CD4-positive, alpha-beta memory T cell (primary cell): ENCODE results near the gene SMIM1. TPM values are rescaled to one million over a fixed set of nuclear protein-coding genes. Genes with fewer than 3 reads are reported as not detected.

ENCODE experiments used
- CTCF ChIA-PET: fragments of 350-600 bp; sonication (Branson Sonifier 250); formaldehyde crosslinking; loops from one replicate; lab custom pipeline; 2021; ENCODE audit warnings: inconsistent platforms; ENCODE audit not compliant: partially characterized antibody; lab: Charles Lee
- POLR2A ChIA-PET: fragments of 350-600 bp; sonication (Branson Sonifier 250); formaldehyde crosslinking; loops from one replicate; lab custom pipeline; 2021; ENCODE audit not compliant: partially characterized antibody; lab: Charles Lee
- DNase-seq, 5 donors: peaks; one replicate each; pipeline versions ENCODE4 v3.0.0 to v3.0.0-alpha.2; 2020 to 2022; ENCODE audit warnings: mixed read lengths in 1 of 5
- H3K27ac ChIP-seq: one replicate; pipeline ENCODE4 v1.7.0; 2013; ENCODE audit warnings: low read depth, low read length
- H3K27me3 ChIP-seq: 2 replicates; pipeline ENCODE4 v1.7.0; 2013; ENCODE audit warnings: mild to moderate bottlenecking, low read length, moderate library complexity; ENCODE audit not compliant: insufficient read depth
- H3K36me3 ChIP-seq: 2 replicates; pipeline ENCODE4 v1.7.0; 2013; ENCODE audit warnings: mild to moderate bottlenecking, low read length, moderate library complexity; ENCODE audit not compliant: insufficient read depth
- H3K4me1 ChIP-seq: 2 replicates; pipeline ENCODE4 v1.7.0; 2013; ENCODE audit warnings: mild to moderate bottlenecking, low read length, moderate library complexity; ENCODE audit not compliant: insufficient read depth
- H3K4me3 ChIP-seq, 2 donors: one replicate each; pipeline ENCODE4 v1.7.0; 2013; ENCODE audit warnings: low read length in 2 of 2, mild to moderate bottlenecking in 1 of 2
- H3K9me3 ChIP-seq, 2 donors: one replicate each; pipeline ENCODE4 v1.7.0; 2013; ENCODE audit warnings: low read length in 2 of 2, control low read depth in 1 of 2; ENCODE audit not compliant: control insufficient read depth in 1 of 2
- H3K27ac Mint-ChIP-seq, 7 donors: one replicate each; pipeline ENCODE4 v1.8.0; 2020 to 2021; ENCODE audit warnings: mixed read lengths in 7 of 7, mild to moderate bottlenecking in 6 of 7, inconsistent platforms in 3 of 7, moderate library complexity in 3 of 7
- H3K27me3 Mint-ChIP-seq, 2 donors: one replicate each; pipeline ENCODE4 v1.8.0; 2020 to 2021; ENCODE audit warnings: mixed read lengths in 2 of 2
- H3K36me3 Mint-ChIP-seq, 2 donors: one replicate each; pipeline ENCODE4 v1.8.0; 2020 to 2021; ENCODE audit warnings: mixed read lengths in 2 of 2, inconsistent platforms in 1 of 2, mild to moderate bottlenecking in 1 of 2
- H3K4me1 Mint-ChIP-seq, 4 donors: one replicate each; pipeline ENCODE4 v1.8.0; 2020 to 2021; ENCODE audit warnings: mixed read lengths in 4 of 4, mild to moderate bottlenecking in 1 of 4
- H3K4me3 Mint-ChIP-seq, 8 donors: one replicate each; pipeline ENCODE4 v1.8.0; 2020 to 2021; ENCODE audit warnings: mixed read lengths in 8 of 8, mild to moderate bottlenecking in 7 of 8, moderate library complexity in 6 of 8, inconsistent platforms in 3 of 8
- H3K9me3 Mint-ChIP-seq, 8 donors: one replicate each; pipeline ENCODE4 v1.8.0; 2020 to 2021; ENCODE audit warnings: mixed read lengths in 8 of 8, mild to moderate bottlenecking in 5 of 8, inconsistent platforms in 3 of 8, moderate library complexity in 1 of 8
- intact Hi-C: fragments of 100-400 bp; cut with micrococcal nuclease; formaldehyde crosslinking; loops from one replicate; pipeline ENCODE4 v1.15.1; 2023
- polyA plus RNA-seq, 2 donors: library from polyadenylated mRNA; unstranded; fragments of 300-500 nt; fragmentation: Illumina TruSeq; gene quantifications; one replicate each; pipeline ENCODE4 v1.2.3, GENCODE V29; 2021
- total RNA-seq, 2 experiments: library from RNA; stranded (reverse); gene quantifications; one replicate each; pipeline ENCODE4 v1.2.3, GENCODE V29; 2021

Gene SMIM1
- total and polyA plus RNA-seq, 4 experiments from 2014 or later = 0.52 to 4.7 (median 2.3) TPM

DNA sequence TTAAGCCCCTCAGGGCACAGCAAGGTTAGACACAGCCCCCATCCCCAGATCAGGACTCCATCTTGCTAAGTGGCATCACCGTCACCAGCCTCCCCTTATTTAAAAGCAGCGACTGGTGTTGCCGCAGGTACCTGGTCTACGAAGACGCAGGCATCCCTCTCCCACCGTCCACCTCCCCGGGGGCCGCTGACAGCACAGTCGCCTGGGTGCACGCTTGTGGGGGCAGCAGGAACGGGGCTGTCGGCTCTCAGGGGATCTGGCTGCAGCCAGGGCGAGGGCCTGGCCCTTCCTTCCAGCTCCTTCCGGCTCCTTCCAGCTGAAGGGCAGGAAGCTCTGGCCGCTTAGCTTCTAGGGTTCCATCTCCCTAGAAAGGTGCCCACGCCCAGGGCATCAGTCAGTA lies 37.9 kb upstream of the SMIM1 start:
- intact Hi-C loops = no loop called here
- DNase-seq = no peak
- Histone ChIP-seq H3K4me3 (no peak overlapping the region), H3K9me3 (no peaks in the 10 kb centered on the region), H3K27ac (no peak overlapping the region), H3K4me1 (no peaks in the 10 kb centered on the region), H3K36me3 (peaks cover 6% of the 10 kb centered on the region), H3K27me3 (no peaks in the 10 kb centered on the region)
- CTCF ChIA-PET = no interaction called here
- H3K4me3 Mint-ChIP-seq = no peak overlapping the region
- POLR2A ChIA-PET = no interaction called here
- H3K27me3 Mint-ChIP-seq = no peaks in the 10 kb centered on the region
- H3K27ac Mint-ChIP-seq = no peak overlapping the region
- H3K36me3 Mint-ChIP-seq = peaks cover 6 to 15% of the 10 kb centered on the region in 2 donors
- no peaks in the 10 kb centered on the region for H3K4me1 Mint-ChIP-seq
- no peaks in the 10 kb centered on the region for H3K9me3 Mint-ChIP-seq

DNA sequence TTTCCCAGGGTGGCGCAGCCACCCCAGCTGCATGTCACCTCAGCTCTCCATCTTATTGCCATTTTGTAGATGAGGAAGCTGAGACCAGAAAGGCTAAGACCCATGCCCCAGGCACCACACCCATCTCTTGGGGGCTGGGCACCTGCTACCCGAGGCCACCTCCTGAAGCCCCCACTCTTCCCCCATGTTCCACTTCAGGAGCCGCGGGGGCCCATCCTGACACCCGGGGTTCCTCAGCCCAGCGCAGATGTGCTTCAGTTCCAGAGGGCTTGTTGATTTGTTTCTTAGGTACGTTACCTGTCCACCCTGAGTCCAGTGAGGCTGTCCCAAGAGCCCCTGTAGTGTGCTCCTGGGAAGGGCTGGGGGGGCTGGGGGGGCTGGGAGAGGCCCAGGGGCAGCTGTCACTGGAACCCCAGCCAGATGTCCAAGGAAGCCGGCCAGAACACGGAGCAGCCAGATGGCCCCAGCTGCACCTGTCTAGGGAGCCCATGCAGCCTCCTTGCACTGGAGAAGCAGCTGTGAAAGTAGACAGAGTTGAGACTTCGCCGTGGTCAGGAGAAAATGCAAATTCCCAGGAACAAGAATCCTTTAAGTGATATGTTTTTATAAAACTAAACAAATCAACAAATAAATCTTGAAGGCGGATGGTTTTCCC lies 37.4 kb upstream of the SMIM1 start:
- no peak for DNase-seq
- peaks cover 6% of the 10 kb centered on the region for H3K36me3 ChIP-seq
- Mint-ChIP-seq H3K4me3 (no peak overlapping the region), H3K27me3 (no peaks in the 10 kb centered on the region), H3K9me3 (no peaks in the 10 kb centered on the region), H3K36me3 (peaks cover 6 to 15% of the 10 kb centered on the region in 2 donors), H3K27ac (no peak overlapping the region), H3K4me1 (no peaks in the 10 kb centered on the region)
- no peak overlapping the region for H3K27ac ChIP-seq
- H3K27me3 ChIP-seq = no peaks in the 10 kb centered on the region
- no peak overlapping the region for H3K4me3 ChIP-seq
- H3K9me3 ChIP-seq = no peaks in the 10 kb centered on the region
- intact Hi-C loops = no loop called here
- CTCF ChIA-PET = no interaction called here
- POLR2A ChIA-PET = no interaction called here
- H3K4me1 ChIP-seq = no peaks in the 10 kb centered on the region

DNA sequence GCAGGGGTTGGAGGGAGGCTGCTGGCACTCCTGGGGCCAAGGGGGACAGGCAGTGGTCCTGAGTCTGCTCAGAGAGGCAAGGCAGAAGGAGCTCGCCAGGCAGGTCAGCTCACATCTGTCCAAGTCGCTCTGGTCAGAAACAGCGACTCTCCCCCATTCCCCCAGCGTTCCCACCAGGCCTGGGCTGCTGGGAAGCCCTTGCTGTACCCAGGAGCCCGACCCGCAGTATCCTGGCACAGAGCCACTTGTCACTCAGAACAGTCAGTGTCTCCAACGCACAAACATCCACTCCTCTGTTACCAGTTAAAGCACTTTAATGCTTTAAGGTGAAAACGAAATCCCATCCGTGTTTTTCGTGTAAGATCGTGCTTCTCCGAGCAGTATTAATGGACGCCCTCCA lies 36.9 kb upstream of the SMIM1 start:
- ChIA-PET CTCF (no interaction called here), POLR2A (no interaction called here)
- DNase-seq = no peak
- H3K27ac Mint-ChIP-seq = peak overlapping the region in 1 of 7 donors; percentile 61
- H3K9me3 ChIP-seq = no peaks in the 10 kb centered on the region
- no peaks in the 10 kb centered on the region for H3K27me3 Mint-ChIP-seq
- intact Hi-C loops = no loop called here
- H3K36me3 ChIP-seq = peaks cover 6% of the 10 kb centered on the region
- peaks cover 6 to 16% of the 10 kb centered on the region in 2 donors for H3K36me3 Mint-ChIP-seq
- H3K4me1 Mint-ChIP-seq = no peaks in the 10 kb centered on the region
- H3K4me3 Mint-ChIP-seq = no peak overlapping the region
- no peaks in the 10 kb centered on the region for H3K4me1 ChIP-seq
- no peaks in the 10 kb centered on the region for H3K9me3 Mint-ChIP-seq
- no peaks in the 10 kb centered on the region for H3K27me3 ChIP-seq
- H3K27ac ChIP-seq = no peak overlapping the region
- no peak overlapping the region for H3K4me3 ChIP-seq

DNA sequence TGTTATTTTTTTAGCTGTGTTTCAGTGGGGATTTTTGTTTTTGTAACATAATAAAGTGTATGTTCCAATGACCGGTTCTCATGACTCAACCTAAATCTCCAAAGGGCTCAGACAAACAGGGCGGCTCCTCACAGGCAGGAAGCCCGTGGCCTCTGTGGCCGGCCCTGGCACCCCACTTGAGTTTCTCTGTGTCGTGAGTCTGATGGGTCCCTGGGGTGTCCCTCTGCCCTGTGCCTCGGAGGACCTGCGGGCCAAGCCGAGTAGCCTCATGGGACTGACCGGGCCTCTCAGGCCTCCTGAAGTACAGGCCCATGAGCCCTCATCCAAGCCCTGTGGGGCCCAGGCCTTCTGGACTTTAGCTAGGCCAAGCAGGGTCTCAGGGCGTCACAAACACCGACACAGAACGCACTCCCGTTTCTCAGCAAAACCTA lies 36.4 kb upstream of the SMIM1 start:
- H3K36me3 ChIP-seq = peaks cover 6% of the 10 kb centered on the region
- H3K9me3 Mint-ChIP-seq = no peaks in the 10 kb centered on the region
- DNase-seq = no peak

DNA sequence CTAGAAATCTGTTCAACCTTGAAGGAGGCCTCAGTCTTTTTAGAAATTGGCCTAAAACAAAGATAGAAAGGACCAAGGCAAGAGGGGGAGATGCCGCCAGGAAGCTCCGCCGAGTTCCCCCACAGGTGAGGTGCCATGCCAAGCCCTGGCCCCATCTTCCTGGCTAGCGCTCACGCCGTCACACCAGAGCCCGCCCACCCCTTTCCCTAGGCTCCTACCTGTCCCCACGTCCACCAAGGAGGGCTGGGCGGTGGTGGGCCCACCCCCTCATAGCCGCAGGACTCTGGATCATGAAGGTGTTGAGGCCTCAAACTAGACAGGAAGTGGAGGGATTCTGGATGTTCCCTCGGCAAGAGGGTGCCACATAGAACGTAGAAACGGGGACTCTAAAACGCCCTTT lies 35.8 kb upstream of the SMIM1 start:
- Mint-ChIP-seq H3K4me3 (no peak overlapping the region), H3K4me1 (peaks cover 0 to 1% (median 0%) of the 10 kb centered on the region in 4 donors), H3K9me3 (no peaks in the 10 kb centered on the region), H3K27ac (no peak overlapping the region), H3K36me3 (peaks cover 12 to 23% of the 10 kb centered on the region in 2 donors), H3K27me3 (no peaks in the 10 kb centered on the region)
- H3K27ac ChIP-seq = no peak overlapping the region
- intact Hi-C loops = no loop called here
- H3K9me3 ChIP-seq = no peaks in the 10 kb centered on the region
- no peak overlapping the region for H3K4me3 ChIP-seq
- POLR2A ChIA-PET = no interaction called here
- no peak for DNase-seq
- CTCF ChIA-PET = no interaction called here
- no peaks in the 10 kb centered on the region for H3K27me3 ChIP-seq
- H3K36me3 ChIP-seq = peaks cover 6% of the 10 kb centered on the region
- H3K4me1 ChIP-seq = no peaks in the 10 kb centered on the region

More for the DNA sequence above, 36.4 kb upstream of the SMIM1 start:
- H3K27me3 ChIP-seq = no peaks in the 10 kb centered on the region
- intact Hi-C loops = no loop called here
- no peaks in the 10 kb centered on the region for H3K9me3 ChIP-seq
- ChIA-PET POLR2A (no interaction called here), CTCF (no interaction called here)
- H3K4me1 ChIP-seq = no peaks in the 10 kb centered on the region
- no peak overlapping the region for H3K4me3 Mint-ChIP-seq
- no peaks in the 10 kb centered on the region for H3K27me3 Mint-ChIP-seq
- no peaks in the 10 kb centered on the region for H3K4me1 Mint-ChIP-seq
- no peak overlapping the region for H3K4me3 ChIP-seq
- no peak overlapping the region for H3K27ac ChIP-seq
- peaks cover 7 to 19% of the 10 kb centered on the region in 2 donors for H3K36me3 Mint-ChIP-seq
- peak overlapping the region in 1 of 7 donors; percentile 61 for H3K27ac Mint-ChIP-seq

DNA sequence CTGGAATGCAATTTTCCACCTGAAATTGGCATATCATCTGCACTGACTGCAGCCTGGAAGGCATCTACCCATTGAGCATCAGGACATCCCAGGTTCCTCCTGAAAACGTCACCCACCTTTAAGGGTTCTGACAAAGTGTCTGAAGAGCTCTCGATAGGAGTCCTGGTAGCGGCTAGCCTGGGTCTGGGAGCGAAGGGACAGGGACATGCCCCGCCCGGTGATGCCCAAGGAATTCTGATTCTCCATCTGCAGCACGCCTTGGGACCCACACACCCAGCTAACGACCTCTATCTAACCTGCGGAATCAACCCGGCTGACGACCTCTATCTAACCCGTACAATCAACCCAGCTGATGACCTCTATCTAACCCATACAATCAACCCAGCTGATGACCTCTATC lies 33.6 kb upstream of the SMIM1 start:
- DNase-seq = no peak
- intact Hi-C loops = no loop called here
- Mint-ChIP-seq H3K9me3 (no peaks in the 10 kb centered on the region), H3K4me3 (no peak overlapping the region), H3K27ac (no peak overlapping the region), H3K27me3 (no peaks in the 10 kb centered on the region), H3K36me3 (peaks cover 18 to 38% of the 10 kb centered on the region in 2 donors), H3K4me1 (peaks cover 2 to 6% (median 3%) of the 10 kb centered on the region in 4 donors)
- H3K27me3 ChIP-seq = no peaks in the 10 kb centered on the region
- peaks cover 12% of the 10 kb centered on the region for H3K36me3 ChIP-seq
- no peak overlapping the region for H3K4me3 ChIP-seq
- ChIA-PET CTCF (interaction anchor here (2.6 kb wide), 1 partner anchor 14 kb away, joined by 8 read pairs; no protein-coding TSS in a partner anchor), POLR2A (no interaction called here)
- H3K4me1 ChIP-seq = no peaks in the 10 kb centered on the region
- H3K27ac ChIP-seq = no peak overlapping the region
- H3K9me3 ChIP-seq = no peaks in the 10 kb centered on the region

DNA sequence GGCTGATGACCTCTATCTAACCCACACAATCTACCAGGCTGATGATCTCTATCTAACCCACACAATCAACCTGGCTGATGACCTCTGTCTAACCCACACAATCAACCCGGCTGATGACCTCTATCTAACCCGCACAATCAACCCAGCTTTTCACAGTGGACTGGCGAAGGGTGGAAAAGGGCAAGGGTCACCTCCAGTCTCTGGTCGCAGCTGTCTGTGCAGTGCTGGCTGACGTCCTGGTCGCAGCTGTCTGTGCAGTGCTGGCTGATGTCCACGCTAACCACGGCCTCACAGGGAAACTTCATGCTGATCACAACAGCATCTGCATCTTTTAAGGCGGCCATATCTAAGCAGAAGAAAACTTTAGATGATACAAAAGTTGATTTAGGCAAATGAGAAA lies 32.5 kb upstream of the SMIM1 start:
- no peak for DNase-seq
- Histone ChIP-seq H3K36me3 (peaks cover 12% of the 10 kb centered on the region), H3K4me1 (no peaks in the 10 kb centered on the region), H3K9me3 (no peaks in the 10 kb centered on the region), H3K27me3 (no peaks in the 10 kb centered on the region), H3K4me3 (no peak overlapping the region), H3K27ac (no peak overlapping the region)
- no peaks in the 10 kb centered on the region for H3K9me3 Mint-ChIP-seq
- intact Hi-C loops = no loop called here
- CTCF ChIA-PET = interaction anchor here (2.6 kb wide), 1 partner anchor 16 kb away, joined by 8 read pairs; no protein-coding TSS in a partner anchor
- peaks cover 18 to 39% of the 10 kb centered on the region in 2 donors for H3K36me3 Mint-ChIP-seq
- no peak overlapping the region for H3K4me3 Mint-ChIP-seq
- no peak overlapping the region for H3K27ac Mint-ChIP-seq
- POLR2A ChIA-PET = no interaction called here
- no peaks in the 10 kb centered on the region for H3K27me3 Mint-ChIP-seq
- H3K4me1 Mint-ChIP-seq = peaks cover 3 to 11% (median 9%) of the 10 kb centered on the region in 4 donors
